ENCODE measurements around the gene TEX261.

The TEX261 gene

DNA sequence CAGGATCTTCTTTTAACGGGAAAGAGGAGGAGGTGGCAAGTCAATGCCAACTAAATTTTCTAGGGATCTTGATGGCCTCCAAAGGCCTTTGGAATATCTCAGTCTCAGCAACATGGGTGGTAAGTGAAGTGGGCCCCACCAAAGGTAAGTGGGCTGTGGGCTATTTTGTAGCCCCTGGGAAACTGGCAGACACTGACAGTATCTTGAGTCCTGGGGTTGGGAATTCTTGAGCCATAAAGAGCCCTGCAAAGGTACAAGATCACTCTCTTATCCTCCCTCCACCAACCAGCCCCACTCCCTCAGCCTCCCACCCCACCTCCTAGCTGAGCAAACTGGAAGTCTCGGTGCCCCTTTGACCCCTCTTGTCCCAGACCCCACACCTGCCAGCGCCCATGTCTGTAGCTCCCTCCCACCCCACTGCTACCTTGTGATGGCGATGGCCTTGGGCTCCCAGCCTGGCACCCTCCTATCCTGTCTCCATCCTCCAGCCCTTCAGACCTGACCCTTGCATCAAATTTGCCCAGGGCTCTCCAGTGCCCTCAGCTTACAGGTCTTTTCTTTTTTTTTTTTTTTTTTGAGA, 50.5 kb downstream of the TEX261 start:
- no peak overlapping the region for H3K4me3 ChIP-seq (replicated peaks; ENCODE audit: low read depth, low read length)
- no peak for DNase-seq (ENCODE audit: extremely low read depth, low read depth)
- TF ChIP-seq, protein P1, sequence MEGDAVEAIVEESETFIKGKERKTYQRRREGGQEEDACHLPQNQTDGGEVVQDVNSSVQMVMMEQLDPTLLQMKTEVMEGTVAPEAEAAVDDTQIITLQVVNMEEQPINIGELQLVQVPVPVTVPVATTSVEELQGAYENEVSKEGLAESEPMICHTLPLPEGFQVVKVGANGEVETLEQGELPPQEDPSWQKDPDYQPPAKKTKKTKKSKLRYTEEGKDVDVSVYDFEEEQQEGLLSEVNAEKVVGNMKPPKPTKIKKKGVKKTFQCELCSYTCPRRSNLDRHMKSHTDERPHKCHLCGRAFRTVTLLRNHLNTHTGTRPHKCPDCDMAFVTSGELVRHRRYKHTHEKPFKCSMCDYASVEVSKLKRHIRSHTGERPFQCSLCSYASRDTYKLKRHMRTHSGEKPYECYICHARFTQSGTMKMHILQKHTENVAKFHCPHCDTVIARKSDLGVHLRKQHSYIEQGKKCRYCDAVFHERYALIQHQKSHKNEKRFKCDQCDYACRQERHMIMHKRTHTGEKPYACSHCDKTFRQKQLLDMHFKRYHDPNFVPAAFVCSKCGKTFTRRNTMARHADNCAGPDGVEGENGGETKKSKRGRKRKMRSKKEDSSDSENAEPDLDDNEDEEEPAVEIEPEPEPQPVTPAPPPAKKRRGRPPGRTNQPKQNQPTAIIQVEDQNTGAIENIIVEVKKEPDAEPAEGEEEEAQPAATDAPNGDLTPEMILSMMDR (IDR thresholded peaks at IDR 0.05; ENCODE audit: low read depth, low read length, missing control alignments) = no peak

DNA sequence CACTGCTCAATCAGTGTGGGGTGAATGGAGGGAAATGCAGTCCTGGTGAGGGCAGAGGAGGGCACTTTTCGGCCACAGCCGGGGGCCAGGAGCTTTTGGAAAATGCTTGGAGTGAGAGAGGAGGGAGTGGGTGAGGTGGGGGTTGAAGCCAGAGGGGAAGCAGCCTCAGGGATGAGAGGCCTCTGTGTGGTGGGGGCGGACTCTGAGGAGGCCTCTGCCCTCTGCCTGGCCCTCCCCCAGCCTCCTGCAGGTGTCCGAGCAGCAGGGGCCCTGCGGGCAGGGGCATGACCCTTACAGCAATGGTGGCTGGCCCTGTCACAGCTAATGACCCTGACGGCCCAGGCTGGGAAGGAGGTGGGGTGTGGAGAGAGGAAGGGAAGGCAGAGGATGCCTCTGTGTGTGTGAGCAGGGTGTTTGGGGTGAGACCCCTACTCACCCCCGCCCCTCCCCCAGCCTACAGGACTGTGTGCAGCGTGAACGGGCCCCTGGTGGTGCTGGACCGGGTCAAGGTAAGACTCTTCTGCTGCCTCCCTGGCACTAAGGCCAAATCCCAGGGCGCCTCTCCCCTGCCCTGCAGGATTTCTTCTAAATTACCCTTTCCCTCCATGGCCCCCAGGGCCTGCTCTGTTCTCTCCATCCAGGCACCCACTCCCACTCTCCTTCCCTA, 51.3 kb downstream of the TEX261 start:
- H3K4me3 ChIP-seq (replicated peaks; ENCODE audit: low read depth, low read length) = no peak overlapping the region
- TF ChIP-seq, protein P1 (IDR thresholded peaks at IDR 0.05; ENCODE audit: low read depth, low read length, missing control alignments) = no peak
- no peak for DNase-seq (ENCODE audit: extremely low read depth, low read depth)

DNA sequence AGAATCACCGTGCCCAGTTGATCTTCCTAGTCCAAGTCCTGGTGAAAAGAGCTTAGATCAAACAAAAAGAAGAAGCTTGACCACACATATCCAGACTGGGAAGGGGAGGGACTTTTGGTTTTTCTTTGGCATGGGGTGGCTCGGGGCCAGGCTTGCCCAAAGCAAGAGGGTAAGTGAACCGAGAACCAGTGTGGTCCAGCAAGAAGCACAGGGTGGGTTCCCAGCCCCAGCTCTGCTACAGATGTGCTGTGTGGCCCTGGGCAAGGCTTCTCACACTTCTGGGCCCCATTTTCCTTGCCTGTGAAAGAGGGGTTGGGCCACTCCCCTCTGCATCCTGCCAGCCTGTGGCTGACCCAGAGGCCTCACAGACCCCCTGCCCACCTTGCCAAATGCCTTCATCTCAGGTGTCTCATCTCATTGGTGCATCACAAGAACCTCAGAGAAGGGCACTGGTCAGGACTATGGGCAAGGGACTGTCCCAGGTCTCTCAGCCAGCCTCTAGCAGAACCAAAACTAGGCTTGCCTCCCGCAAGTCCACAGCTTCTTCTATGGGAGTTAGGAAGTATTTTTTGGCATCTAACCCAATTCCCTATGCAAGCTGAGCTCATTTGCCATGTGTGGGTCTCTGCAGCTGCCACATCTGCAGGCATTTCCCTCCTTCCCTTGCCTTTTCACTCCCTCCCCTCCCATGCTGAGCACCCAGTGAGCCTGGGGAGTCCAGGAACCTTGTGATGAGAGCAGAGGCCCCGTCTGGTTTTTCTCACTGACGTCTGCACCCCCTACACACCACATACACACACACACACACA, 52.1 kb downstream of the TEX261 start:
- DNase-seq (ENCODE audit: extremely low read depth, low read depth) = peak; percentile 11
- H3K4me3 ChIP-seq (replicated peaks; ENCODE audit: low read depth, low read length) = no peak overlapping the region
- TF ChIP-seq, protein P1 (IDR thresholded peaks at IDR 0.05; ENCODE audit: low read depth, low read length, missing control alignments) = no peak

DNA sequence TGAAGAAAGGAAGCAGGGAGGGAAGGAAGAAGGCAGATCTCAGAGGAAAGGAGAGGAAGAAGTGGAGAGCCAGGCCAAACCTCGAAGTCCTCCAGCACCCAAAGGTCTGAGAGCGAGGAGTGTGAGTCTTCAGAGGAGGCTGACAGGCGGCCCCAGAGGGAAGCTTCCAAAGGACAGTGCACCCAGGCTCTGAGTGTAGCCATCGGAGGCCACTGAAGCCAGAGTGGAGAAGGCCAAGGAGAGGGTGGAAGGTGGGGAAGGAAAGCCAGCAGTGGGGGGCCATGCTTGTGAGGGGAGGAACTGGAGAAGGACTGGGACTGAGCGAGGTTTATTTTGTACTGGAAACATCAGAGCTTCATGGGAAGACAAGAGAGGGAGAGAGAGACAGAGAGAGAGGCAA, 53.0 kb downstream of the TEX261 start:
- no peak for DNase-seq (ENCODE audit: extremely low read depth, low read depth)
- no peak overlapping the region for H3K4me3 ChIP-seq (replicated peaks; ENCODE audit: low read depth, low read length)
- TF ChIP-seq, protein P1 (IDR thresholded peaks at IDR 0.05; ENCODE audit: low read depth, low read length, missing control alignments) = no peak

DNA sequence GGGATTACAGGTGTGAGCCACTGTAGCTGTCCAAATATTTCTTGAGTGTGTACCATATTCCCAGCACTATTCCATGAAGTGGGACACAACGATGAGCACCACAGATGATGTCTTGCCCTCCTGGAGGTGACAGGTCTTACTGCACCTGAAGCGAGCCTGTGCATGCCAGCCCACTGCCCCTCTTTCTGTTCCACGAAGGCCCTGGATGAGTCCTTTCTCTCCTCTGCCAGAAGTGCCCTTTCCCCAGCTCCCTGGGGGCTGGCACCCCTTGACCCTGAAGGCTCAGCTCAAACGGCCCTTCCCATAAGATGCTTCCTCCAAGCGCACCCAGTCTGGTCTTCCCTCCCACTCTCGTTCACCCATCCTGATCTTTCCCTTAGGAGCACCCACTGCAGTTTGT, 53.5 kb downstream of the TEX261 start:
- TF ChIP-seq, protein P1 (IDR thresholded peaks at IDR 0.05; ENCODE audit: low read depth, low read length, missing control alignments) = no peak
- H3K4me3 ChIP-seq (replicated peaks; ENCODE audit: low read depth, low read length) = no peak overlapping the region
- no peak for DNase-seq (ENCODE audit: extremely low read depth, low read depth)

DNA sequence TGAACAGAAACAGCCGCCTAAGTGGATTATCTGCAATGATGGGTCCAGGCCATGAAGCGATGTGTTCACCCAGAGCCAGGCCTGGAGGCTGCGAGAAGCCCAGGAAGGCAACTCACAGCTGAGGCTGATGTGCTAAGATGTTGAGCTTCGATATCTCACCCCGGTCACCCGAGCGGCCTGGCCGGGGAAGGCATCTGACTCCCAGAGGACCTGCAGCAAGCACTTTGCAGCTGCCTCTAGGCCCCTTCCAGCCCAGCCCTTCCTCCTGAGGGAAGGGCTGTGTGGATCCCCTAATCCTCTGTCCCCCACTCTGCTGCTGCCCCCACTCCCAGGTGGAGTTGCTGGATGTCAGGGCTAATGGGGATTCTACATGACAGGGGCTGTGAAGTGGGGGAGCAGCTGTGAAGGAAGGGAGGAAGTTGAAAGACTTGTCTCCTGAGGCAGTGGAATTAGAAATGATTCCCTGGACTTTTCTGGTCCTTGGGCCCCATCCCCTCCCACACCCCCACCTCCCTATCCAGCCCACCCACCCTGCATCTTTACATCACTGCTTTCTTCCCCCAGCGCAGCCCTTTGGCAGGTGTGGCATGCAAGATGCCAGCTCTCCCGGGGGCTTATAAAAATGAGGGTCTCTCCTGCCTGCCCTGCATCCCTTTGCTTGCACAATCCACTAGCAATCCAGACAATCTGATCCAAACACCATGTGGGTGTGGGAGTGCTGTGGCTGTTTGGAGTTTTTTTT, 54.7 kb downstream of the TEX261 start:
- no peak overlapping the region for H3K4me3 ChIP-seq (replicated peaks; ENCODE audit: low read depth, low read length)
- TF ChIP-seq, protein P1 (IDR thresholded peaks at IDR 0.05; ENCODE audit: low read depth, low read length, missing control alignments) = no peak
- no peak for DNase-seq (ENCODE audit: extremely low read depth, low read depth)
